ENCODE results near the gene OR51A4. TPM values are rescaled to one million over a fixed set of nuclear protein-coding genes. Genes with fewer than 3 reads are reported as not detected.

The OR51A4 gene
- total RNA-seq (not detected), polyA plus RNA-seq (not detected)

GRCh38 chr11:4947505-4947904, at the start of gene OR51A4:
TSS of gene OR51A4 (minus strand) at chr11:4947605. CDS start at chr11:4947100, 505 bp downstream.
- Histone ChIP-seq H3K36me3 (no peaks in the 10 kb centered on the region), H3K27me3 (no peaks in the 10 kb centered on the region), H3K4me3 (no peak within 1 kb of the TSS), H3K4me1 (no peaks in the 10 kb centered on the region), H3K9me3 (no peaks in the 10 kb centered on the region), H3K27ac (no peak within 1 kb of the TSS)
- no peak for DNase-seq
- TF ChIP-seq POLR2AphosphoS5 (IDR thresholded peaks at IDR 0.05) = no peak
- no peak for TF ChIP-seq POLR2A (IDR thresholded peaks at IDR 0.05)
- TF ChIP-seq CTCF (IDR thresholded peaks at IDR 0.05) = no peak
- no peak for TF ChIP-seq EP300 (IDR thresholded peaks at IDR 0.05)
- intact Hi-C loops (cut with DNase I) = no loop called here

GRCh38 chr11:4994551-4994950, 47.1 kb upstream of the OR51A4 start, which contains the start of gene OR51L1:
TSS of gene OR51L1 (plus strand) at chr11:4994851. CDS start at chr11:4998983, 4,132 bp downstream.
- 81 to 88% methylated on average over 2 of the region's 2 CpGs for WGBS, 2 donors
- Histone ChIP-seq H3K4me3 (no peak within 1 kb of the TSS), H3K9me3 (no peaks in the 10 kb centered on the region), H3K27ac (no peak within 1 kb of the TSS), H3K4me1 (no peaks in the 10 kb centered on the region), H3K27me3 (no peaks in the 10 kb centered on the region), H3K36me3 (no peaks in the 10 kb centered on the region)
- TF ChIP-seq POLR2AphosphoS5 (IDR thresholded peaks at IDR 0.05) = no peak
- TF ChIP-seq POLR2A (IDR thresholded peaks at IDR 0.05) = no peak
- TF ChIP-seq CTCF (IDR thresholded peaks at IDR 0.05) = no peak
- TF ChIP-seq EP300 (IDR thresholded peaks at IDR 0.05) = no peak
- DNase-seq = no peak
- intact Hi-C loops (cut with DNase I) = no loop called here

- Histone ChIP-seq H3K4me1 (no peaks in the 10 kb centered on the region), H3K4me3 (no peak overlapping the region), H3K27me3 (no peaks in the 10 kb centered on the region), H3K9me3 (no peaks in the 10 kb centered on the region), H3K27ac (no peak overlapping the region), H3K36me3 (no peaks in the 10 kb centered on the region)
- DNase-seq = no peak
- intact Hi-C loops (cut with DNase I) = no loop called here
- TF ChIP-seq POLR2A (IDR thresholded peaks at IDR 0.05) (no peak), POLR2AphosphoS5 (IDR thresholded peaks at IDR 0.05) (no peak), CTCF (IDR thresholded peaks at IDR 0.05) (no peak), EP300 (IDR thresholded peaks at IDR 0.05) (no peak)
- 34 to 72% methylated on average over 1 of the region's 1 CpG for WGBS, 2 donors
These were observed 43.7 kb upstream of the OR51A4 start for GRCh38 chr11:4991060-4991459.

- Histone ChIP-seq H3K4me3 (no peak overlapping the region), H3K9me3 (no peaks in the 10 kb centered on the region), H3K27me3 (no peaks in the 10 kb centered on the region), H3K27ac (no peak overlapping the region), H3K36me3 (no peaks in the 10 kb centered on the region), H3K4me1 (no peaks in the 10 kb centered on the region)
- DNase-seq = no peak
- intact Hi-C loops (cut with DNase I) = no loop called here
- TF ChIP-seq POLR2AphosphoS5 (IDR thresholded peaks at IDR 0.05) (no peak), POLR2A (IDR thresholded peaks at IDR 0.05) (no peak), EP300 (IDR thresholded peaks at IDR 0.05) (no peak), CTCF (IDR thresholded peaks at IDR 0.05) (no peak)
- 75 to 81% methylated on average over 6 of the region's 6 CpGs for WGBS, 2 donors
These were observed 36.4 kb upstream of the OR51A4 start for GRCh38 chr11:4983841-4984240.

- H3K27me3 ChIP-seq = no peaks in the 10 kb centered on the region
- no peaks in the 10 kb centered on the region for H3K36me3 ChIP-seq
- H3K9me3 ChIP-seq = no peaks in the 10 kb centered on the region
- no peak overlapping the region for H3K4me3 ChIP-seq
- no peak overlapping the region for H3K27ac ChIP-seq
- DNase-seq = no peak
- 74 to 85% methylated on average over 3 of the region's 3 CpGs for WGBS, 2 donors
- TF ChIP-seq CTCF (IDR thresholded peaks at IDR 0.05) (no peak), POLR2A (IDR thresholded peaks at IDR 0.05) (no peak), POLR2AphosphoS5 (IDR thresholded peaks at IDR 0.05) (no peak), EP300 (IDR thresholded peaks at IDR 0.05) (no peak)
- H3K4me1 ChIP-seq = no peaks in the 10 kb centered on the region
- intact Hi-C loops (cut with DNase I) = no loop called here
These were observed 35.3 kb upstream of the OR51A4 start for GRCh38 chr11:4982678-4983077.
